Measurements from ENCODE around the gene CCL5.

DNA sequence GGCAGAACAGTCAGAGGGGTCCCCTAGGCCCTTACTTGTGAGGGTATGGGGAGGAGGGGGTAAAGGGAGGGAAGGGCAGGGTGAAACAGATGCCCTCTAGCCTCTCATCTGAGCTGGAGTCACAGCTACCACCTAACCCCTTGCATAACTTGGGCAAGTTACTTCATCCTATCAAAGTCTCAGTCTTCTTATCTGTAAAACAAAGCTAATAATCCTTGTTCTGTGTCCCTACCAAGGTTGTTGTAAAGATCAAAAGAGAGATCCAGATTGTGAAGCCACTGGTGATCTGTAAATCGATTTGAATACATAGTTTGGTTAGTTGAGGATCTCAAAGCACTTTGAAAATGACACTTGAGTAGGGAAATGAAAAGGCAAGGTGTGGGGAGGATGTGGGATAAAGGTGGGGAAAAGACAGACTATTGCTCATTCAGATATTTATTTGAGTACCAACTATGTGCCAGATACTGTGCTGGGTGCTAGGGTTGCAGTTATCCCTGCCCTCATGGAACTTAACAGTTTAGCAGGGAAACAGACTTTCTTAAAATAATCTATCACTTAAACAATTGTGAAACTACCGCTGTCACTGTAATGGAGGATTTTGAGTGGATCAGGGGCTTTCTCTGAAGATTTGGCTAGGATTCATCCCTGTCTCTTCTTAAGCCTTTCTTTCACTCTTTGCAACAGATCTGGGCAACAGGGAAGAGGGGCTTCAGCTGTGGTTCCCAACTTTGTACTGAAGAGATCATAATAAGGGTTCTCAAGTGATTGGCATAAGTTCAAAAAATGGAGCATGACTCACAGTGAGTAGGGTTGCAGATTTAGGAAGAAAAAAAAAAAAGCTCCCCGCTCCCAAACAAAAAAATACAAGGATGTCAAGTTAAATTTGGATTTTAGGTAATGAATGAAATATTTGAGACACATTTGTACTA lies 14.5 kb downstream of the CCL5 start:
- no peak for TF ChIP-seq CTCF (IDR thresholded peaks at IDR 0.05)
- no peak for TF ChIP-seq POLR2A (IDR thresholded peaks at IDR 0.05)
- TF ChIP-seq POLR2AphosphoS5 (IDR thresholded peaks at IDR 0.05) = no peak
- TF ChIP-seq EP300 (IDR thresholded peaks at IDR 0.05) = no peak
